Astrocyte (in vitro differentiated cells and primary cell): ENCODE data around the gene ENO2.
"Not testable (repeated sequence)": the region's sequence is repeated elsewhere in the genome, so short reads cannot be mapped to it uniquely, and the experiment has no call there.

Experiments
- CTCF ChIP-seq: IDR thresholded peaks from 2 replicates; pipeline ENCODE4 v1.5.1; 2011; ENCODE audit warnings: low read depth, mild to moderate bottlenecking, inconsistent platforms, low read length, moderate library complexity; ENCODE audit not compliant: insufficient read depth
- EZH2 ChIP-seq: IDR thresholded peaks from 2 replicates; pipeline ENCODE4 v1.6.1; 2012; ENCODE audit warnings: mild to moderate bottlenecking, low read length, inconsistent platforms; ENCODE audit not compliant: insufficient read depth

- not testable (repeated sequence) for TF ChIP-seq CTCF, EZH2
Observed at GRCh38 chr12:6889775-6890573, 24.4 kb upstream of the ENO2 start.
